Measurements from ENCODE around the gene JAK1.
A peak's percentile ranks its signal among the peaks of the same experiment; 100 is the strongest.
"Not testable (repeated sequence)": the region's sequence is repeated elsewhere in the genome, so short reads cannot be mapped to it uniquely, and the experiment has no call there.

The JAK1 gene

DNA sequence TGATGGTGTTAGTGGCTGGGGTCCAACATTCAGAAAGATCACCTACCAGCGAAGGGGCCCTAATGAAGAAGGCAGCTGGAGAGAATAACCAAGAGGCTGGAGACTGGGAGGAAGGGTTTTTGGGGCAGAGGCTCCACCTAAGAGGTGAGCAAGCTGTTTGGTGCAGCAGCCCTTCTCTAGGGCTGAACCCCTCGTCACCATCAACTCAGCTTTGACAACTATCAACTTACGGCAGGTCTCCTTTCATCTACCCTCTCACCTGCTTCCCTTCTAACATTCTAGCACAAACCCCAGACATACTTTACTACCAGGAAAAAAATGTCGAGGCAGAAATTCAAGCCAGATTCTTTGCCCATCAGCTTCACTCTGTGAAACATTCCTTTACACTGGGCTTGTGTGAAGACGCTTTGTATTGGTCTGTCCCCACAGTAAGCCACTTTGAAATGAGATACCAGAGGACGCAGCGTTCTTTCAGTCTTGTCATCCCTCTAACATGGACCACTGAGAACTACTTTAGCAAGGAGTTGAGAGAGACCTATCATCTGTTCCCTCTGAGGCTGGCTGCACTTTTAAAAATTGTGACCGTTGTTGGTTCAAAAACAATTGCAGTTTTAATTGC is 136.8 kb downstream of the JAK1 start:
- no peak for DNase-seq

DNA sequence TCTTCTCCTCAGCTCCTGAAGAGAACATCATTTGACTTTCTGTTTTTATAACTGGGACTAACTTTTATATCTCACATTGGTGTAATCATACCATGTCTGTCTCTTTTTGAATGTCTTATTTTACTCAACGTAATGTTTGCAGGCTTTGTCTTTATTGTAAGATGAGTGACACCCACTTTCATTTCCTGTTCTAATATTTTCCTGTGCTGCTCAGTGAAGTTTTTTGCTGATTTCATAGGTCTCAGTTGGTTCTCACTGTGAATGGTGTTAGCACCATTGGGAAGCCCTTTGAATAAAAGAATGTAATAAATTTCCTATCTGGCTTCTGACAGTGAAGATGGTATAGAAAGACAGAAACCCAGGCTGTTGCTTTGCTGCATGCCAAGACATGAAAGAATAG is 137.5 kb downstream of the JAK1 start:
- DNase-seq, result no peak

GRCh38 chr1:64826991-64827390 is 139.4 kb downstream of the JAK1 start:
- DNase-seq, result no peak

- peak; percentile 61 for DNase-seq
Observed at GRCh38 chr1:64823691-64824476, 142.5 kb downstream of the JAK1 start.

DNA sequence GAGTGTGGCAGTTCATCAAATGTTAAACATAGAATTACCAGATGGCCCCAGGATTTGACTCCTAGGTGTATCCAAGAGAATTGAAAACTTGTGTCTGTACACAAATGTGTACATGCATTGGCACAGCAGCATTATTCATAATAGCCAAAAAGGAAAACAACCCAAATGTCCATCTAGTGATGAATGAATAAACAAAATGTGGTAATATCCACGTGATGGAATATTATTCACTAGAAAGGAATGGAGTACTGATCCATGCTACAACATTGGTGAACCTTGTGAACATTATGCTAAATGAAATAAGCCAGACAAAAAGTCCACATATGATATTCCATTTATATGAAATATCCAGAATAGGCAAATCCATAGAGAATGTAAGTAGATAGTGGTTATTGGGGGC is 143.7 kb downstream of the JAK1 start:
- no peak for DNase-seq

GRCh38 chr1:64820572-64820971 is 145.8 kb downstream of the JAK1 start:
- not testable (repeated sequence) for DNase-seq

DNA sequence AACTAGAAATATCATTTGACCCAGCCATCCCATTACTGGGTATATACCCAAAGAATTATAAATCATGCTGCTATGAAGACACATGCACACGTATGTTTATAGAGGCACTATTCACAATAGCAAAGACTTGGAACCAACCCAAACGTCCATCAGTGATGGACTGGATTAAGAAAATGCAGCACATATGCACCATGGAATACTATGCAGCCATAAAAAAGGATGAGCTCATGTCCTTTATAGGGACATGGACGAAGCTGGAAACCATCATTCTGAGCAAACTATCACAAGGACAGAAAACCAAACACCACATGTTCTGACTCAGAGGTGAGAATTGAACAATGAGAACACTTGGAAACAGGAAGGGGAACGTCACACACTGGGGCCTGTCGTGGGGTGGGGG is 149.0 kb downstream of the JAK1 start:
- DNase-seq, result not testable (repeated sequence)

GRCh38 chr1:64814427-64814826 is 151.9 kb downstream of the JAK1 start:
- DNase-seq, result no peak

- no peak for DNase-seq
Observed at GRCh38 chr1:64811131-64811530, 155.2 kb downstream of the JAK1 start.

DNA sequence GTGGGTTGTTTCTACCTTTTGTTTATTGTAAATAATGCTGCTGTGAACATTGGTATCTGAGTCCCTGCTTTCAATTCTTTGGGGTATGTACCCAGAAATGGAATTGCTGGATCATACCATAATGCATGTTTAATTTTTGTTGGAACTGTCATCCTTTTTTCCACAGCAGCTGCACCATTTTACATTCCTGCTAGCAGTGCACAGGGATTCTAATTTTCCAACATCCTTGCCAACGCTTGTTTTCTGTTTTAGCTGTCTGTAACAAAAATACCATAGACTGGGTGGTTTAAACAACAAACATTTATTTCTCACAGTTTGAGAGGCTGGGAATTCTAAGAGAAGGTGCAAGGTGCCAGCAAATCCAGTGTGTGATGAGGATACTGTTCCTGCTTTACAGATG is 156.3 kb downstream of the JAK1 start:
- DNase-seq, result no peak

DNA sequence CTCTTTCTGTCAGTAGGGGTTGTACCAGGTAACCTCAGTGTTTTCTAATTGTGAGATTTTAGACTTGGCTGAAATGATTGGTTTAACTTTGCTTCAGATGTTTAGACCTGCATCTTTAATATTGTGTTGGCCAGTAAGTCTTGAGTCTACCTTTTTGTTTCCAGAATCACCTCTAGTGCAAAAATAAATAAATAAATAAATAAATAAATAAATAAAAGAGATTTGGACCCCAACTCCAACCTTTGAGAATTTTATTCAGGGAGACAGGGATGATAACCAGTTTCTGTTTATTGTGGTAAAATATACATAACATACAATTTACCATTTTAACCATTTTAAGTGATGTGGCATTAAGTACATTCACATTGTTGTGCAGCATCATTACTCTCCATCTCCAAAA is 157.0 kb downstream of the JAK1 start:
- no peak for DNase-seq

DNA sequence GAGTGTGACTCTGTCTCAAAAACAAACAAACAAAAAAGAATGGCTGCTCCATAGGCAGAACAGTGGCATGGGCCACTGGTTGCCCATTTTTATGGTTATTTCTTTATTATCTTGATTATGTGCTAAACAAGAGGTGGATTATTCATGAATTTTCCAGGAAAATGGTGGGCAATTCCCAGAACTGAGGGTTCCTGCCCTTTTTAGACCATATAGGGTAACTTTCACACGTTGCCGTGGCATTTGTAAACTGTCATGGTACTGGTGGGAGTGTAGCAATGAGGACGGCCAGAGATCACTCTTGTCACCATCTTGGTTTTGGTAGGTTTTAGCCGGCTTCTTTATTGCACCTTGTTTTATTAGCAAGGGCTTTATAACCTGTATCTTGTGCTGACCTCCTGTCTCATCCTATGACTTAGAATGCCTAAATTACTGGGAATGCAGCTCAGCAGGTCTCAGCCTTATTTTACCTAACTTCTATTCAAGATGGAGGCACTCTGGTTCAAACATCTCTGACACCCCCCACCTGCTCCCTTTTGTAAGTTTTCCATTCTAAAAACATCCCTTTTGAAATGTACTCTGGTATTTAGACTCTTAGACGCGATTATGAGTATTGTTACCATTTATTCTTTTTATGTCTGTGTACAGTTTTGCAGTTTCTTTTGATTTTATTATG is 164.4 kb downstream of the JAK1 start:
- no peak for DNase-seq

DNA sequence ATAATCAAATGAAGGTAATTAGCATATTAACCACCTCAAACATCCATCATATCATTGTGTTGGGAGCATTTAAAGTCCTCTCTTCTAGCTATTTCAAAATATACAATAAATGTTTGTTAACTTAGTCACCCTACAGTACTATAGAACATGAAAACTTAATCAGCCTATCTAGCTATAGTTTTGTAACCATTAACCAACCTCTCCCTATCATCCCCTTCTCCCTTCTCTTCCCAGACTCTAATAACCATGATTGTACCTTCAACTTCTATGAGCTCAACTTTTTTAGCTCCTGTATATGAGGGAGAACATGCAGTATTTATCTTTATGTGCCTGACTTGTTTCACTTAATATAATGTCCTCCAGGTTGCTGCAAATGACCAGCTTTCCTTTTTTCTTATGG is 167.5 kb downstream of the JAK1 start:
- DNase-seq, result no peak

DNA sequence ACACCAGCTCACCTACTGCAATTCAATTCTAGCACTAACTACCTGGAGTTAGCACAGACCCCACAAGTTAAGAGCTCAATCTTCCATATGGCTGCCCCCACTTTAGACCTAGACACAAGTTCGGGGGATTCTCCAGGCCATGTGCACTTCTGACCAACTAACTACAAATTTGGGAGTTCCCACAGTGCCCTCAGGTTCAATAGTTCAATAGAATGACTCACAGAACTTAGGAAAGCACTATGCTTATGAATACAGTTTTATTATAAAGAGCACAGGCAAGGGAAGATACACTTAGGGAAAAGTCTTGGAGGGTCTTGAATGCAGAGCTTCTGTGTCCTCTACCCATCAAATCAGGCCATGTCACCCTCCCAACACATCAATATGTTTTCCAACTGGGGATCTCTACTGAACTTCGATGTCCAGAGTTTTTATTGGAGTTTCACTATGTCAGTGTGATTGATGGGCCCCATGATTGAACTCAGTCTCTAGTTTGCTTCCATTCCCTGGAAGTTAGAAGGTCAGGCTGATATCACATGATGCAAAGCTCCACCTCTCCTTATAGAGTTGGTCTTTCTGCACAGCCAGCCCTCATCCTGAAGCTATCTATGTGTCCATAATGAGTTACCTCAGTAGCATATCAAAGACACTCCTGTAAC is 175.4 kb downstream of the JAK1 start:
- no peak for DNase-seq

All from activated gamma-delta T cell treated with Interleukin-2 at 50 U/mL for 16 hours (primary cell).